ENCODE results near the gene TPH2. TPM values are rescaled to one million over a fixed set of nuclear protein-coding genes. Genes with fewer than 3 reads are reported as not detected.

The TPH2 gene
- total and polyA plus RNA-seq, 4 donors = not detected

GRCh38 chr12:71942259-71942658 lies 3.6 kb downstream of the TPH2 start:
- Histone ChIP-seq H3K27ac (ENCODE audit: low read depth in 1 of 2, low read length in 2 of 2) (no peak overlapping the region), H3K9ac (ENCODE audit: low read depth in 1 of 2, low read length in 2 of 2) (no peak overlapping the region), H3K27me3 (ENCODE audit: control insufficient read depth in 4 of 4, insufficient read depth in 4 of 4, low read length in 3 of 4) (no peaks in the 10 kb centered on the region), H3K4me1 (ENCODE audit: control insufficient read depth in 4 of 4, insufficient read depth in 4 of 4, low read length in 3 of 4) (peaks cover 4 to 13% (median 11%) of the 10 kb centered on the region in 4 donors), H3K4me3 (ENCODE audit: low read depth in 1 of 3, low read length in 3 of 3) (no peak overlapping the region), H3K36me3 (ENCODE audit: control insufficient read depth in 4 of 4, insufficient read depth in 3 of 4, low read depth in 1 of 4, low read length in 3 of 4) (no peaks in the 10 kb centered on the region), H3K9me3 (ENCODE audit: control insufficient read depth in 4 of 4, low read length in 3 of 4) (no peaks in the 10 kb centered on the region)
- WGBS = 79% methylated on average over 2 of the region's 2 CpGs
- TF ChIP-seq CTCF (IDR thresholded peaks at IDR 0.05; ENCODE audit: low read depth, low read length, missing input control) = no peak
- no peak for TF ChIP-seq GABPA (IDR thresholded peaks at IDR 0.05 in 1 of 2, conservative IDR thresholded peaks at IDR 0.05 in 1 of 2)
- no peak for DNase-seq (ENCODE audit: low spot score)

GRCh38 chr12:71942703-71943102 lies 4.1 kb downstream of the TPH2 start:
- no peak overlapping the region for H3K9ac ChIP-seq (ENCODE audit: low read depth in 1 of 2, low read length in 2 of 2)
- H3K27ac ChIP-seq (ENCODE audit: low read depth in 1 of 2, low read length in 2 of 2) = no peak overlapping the region
- WGBS = 72% methylated on average over 4 of the region's 4 CpGs
- H3K4me3 ChIP-seq (ENCODE audit: low read depth in 1 of 3, low read length in 3 of 3) = no peak overlapping the region
- H3K27me3 ChIP-seq (ENCODE audit: control insufficient read depth in 4 of 4, insufficient read depth in 4 of 4, low read length in 3 of 4) = no peaks in the 10 kb centered on the region
- TF ChIP-seq NR2F2 (IDR thresholded peaks at IDR 0.05) (no peak), TAF1 (conservative IDR thresholded peaks at IDR 0.05) (no peak)
- no peak for DNase-seq (ENCODE audit: low spot score)
- no peaks in the 10 kb centered on the region for H3K36me3 ChIP-seq (ENCODE audit: control insufficient read depth in 4 of 4, insufficient read depth in 3 of 4, low read depth in 1 of 4, low read length in 3 of 4)
- H3K4me1 ChIP-seq (ENCODE audit: control insufficient read depth in 4 of 4, insufficient read depth in 4 of 4, low read length in 3 of 4) = peaks cover 4 to 15% (median 13%) of the 10 kb centered on the region in 4 donors
- H3K9me3 ChIP-seq (ENCODE audit: control insufficient read depth in 4 of 4, low read length in 3 of 4) = no peaks in the 10 kb centered on the region

- no peak overlapping the region for H3K9ac ChIP-seq (ENCODE audit: low read depth in 1 of 2, low read length in 2 of 2)
- H3K4me1 ChIP-seq (ENCODE audit: control insufficient read depth in 4 of 4, insufficient read depth in 4 of 4, low read length in 3 of 4) = peaks cover 4 to 17% (median 11%) of the 10 kb centered on the region in 4 donors
- H3K27me3 ChIP-seq (ENCODE audit: control insufficient read depth in 4 of 4, insufficient read depth in 4 of 4, low read length in 3 of 4) = no peaks in the 10 kb centered on the region
- no peaks in the 10 kb centered on the region for H3K9me3 ChIP-seq (ENCODE audit: control insufficient read depth in 4 of 4, low read length in 3 of 4)
- no peaks in the 10 kb centered on the region for H3K36me3 ChIP-seq (ENCODE audit: control insufficient read depth in 4 of 4, insufficient read depth in 3 of 4, low read depth in 1 of 4, low read length in 3 of 4)
- H3K27ac ChIP-seq (ENCODE audit: low read depth in 1 of 2, low read length in 2 of 2) = no peak overlapping the region
- TF ChIP-seq CTCF (IDR thresholded peaks at IDR 0.05; ENCODE audit: low read depth, low read length, missing input control) = no peak
- TF ChIP-seq ZBTB33 (IDR thresholded peaks at IDR 0.05) = no peak
- no peak for TF ChIP-seq RAD21 (IDR thresholded peaks at IDR 0.05)
- TF ChIP-seq, protein P1, sequence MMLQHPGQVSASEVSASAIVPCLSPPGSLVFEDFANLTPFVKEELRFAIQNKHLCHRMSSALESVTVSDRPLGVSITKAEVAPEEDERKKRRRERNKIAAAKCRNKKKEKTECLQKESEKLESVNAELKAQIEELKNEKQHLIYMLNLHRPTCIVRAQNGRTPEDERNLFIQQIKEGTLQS (IDR thresholded peaks at IDR 0.05) = no peak
- TF ChIP-seq, protein P2, sequence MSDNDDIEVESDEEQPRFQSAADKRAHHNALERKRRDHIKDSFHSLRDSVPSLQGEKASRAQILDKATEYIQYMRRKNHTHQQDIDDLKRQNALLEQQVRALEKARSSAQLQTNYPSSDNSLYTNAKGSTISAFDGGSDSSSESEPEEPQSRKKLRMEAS (IDR thresholded peaks at IDR 0.05) = no peak
- no peak for TF ChIP-seq RXRA (IDR thresholded peaks at IDR 0.05)
- TF ChIP-seq YY1 (IDR thresholded peaks at IDR 0.05) = no peak
- TF ChIP-seq HNF4A (conservative IDR thresholded peaks at IDR 0.05) = no peak
- no peak for TF ChIP-seq EGR1 (IDR thresholded peaks at IDR 0.05; ENCODE audit: low read depth in 2 of 2)
- TF ChIP-seq FOXA1 (IDR thresholded peaks at IDR 0.05) = no peak
- no peak for TF ChIP-seq FOXA2 (IDR thresholded peaks at IDR 0.05)
- no peak for TF ChIP-seq TAF1 (conservative IDR thresholded peaks at IDR 0.05)
- WGBS = 75% methylated on average over 1 of the region's 1 CpG
- DNase-seq (ENCODE audit: low spot score) = no peak
- no peak overlapping the region for H3K4me3 ChIP-seq (ENCODE audit: low read depth in 1 of 3, low read length in 3 of 3)
Measured at GRCh38 chr12:71945121-71945520, 6.5 kb downstream of the TPH2 start.

Measured in liver (tissue), 9 donors.